Testis (tissue), 3 donors: Measurements from ENCODE around the gene GPR108. TPM values are rescaled to one million over a fixed set of nuclear protein-coding genes. Genes with fewer than 3 reads are reported as not detected.

Source experiments
- DNase-seq: peaks from one replicate; pipeline ENCODE4 v3.0.0-alpha.2; 2019
- H3K27ac ChIP-seq, 2 donors: fragments of 200-600 bp; sonication (generic); one replicate each; pipeline ENCODE4 v1.5.1; 2019
- H3K27me3 ChIP-seq: fragments of 200-600 bp; sonication (generic); one replicate; pipeline ENCODE4 v1.5.1; 2019
- H3K36me3 ChIP-seq: fragments of 200-600 bp; sonication (generic); one replicate; pipeline ENCODE4 v1.5.1; 2017; ENCODE audit warnings: low read depth; ENCODE audit errors: missing control alignments
- H3K4me1 ChIP-seq: fragments of 200-600 bp; sonication (generic); one replicate; pipeline ENCODE4 v1.5.1; 2019
- H3K4me3 ChIP-seq, 2 donors: fragments of 200-600 bp; sonication (generic); one replicate each; pipeline ENCODE4 v1.5.1; 2017 to 2019
- H3K9me3 ChIP-seq: fragments of 200-600 bp; sonication (generic); one replicate; pipeline ENCODE4 v1.5.1; 2017
- CTCF ChIP-seq, 3 experiments: fragments of 450-650 bp in 2 of 3; fragments of 200-600 bp in 1 of 3; sonication (generic) in 1 of 3; IDR thresholded peaks; one replicate each; pipeline ENCODE4 v1.5.1; 2016 to 2019; ENCODE audit warnings: antibody characterized with exemption in 3 of 3, mild to moderate bottlenecking in 2 of 3, moderate library complexity in 1 of 3
- POLR2A ChIP-seq: fragments of 450-650 bp; IDR thresholded peaks from one replicate; pipeline ENCODE4 v1.6.1; 2017; ENCODE audit warnings: antibody characterized with exemption, mild to moderate bottlenecking, moderate library complexity
- WGBS, 2 donors: methylation state at CpG; one replicate each; pipeline ENCODE4 v1.1.5; 2018; 5-methylcytosine and 5-hydroxymethylcytosine counted together
- intact Hi-C: fragments of 100-400 bp; cut with DNase I; formaldehyde crosslinking; loops from one replicate; pipeline ENCODE4 v1.15.1; 2023; ENCODE audit warnings: low total_unique reads
- polyA plus RNA-seq: library from polyadenylated mRNA; stranded (reverse); fragments of 350-450 nt; fragmentation: Illumina TruSeq; extraction: RNeasy Lipid Tissue Mini Kit (QIAGEN cat#74804); gene quantifications from one replicate; pipeline ENCODE4 v1.2.3, GENCODE V29; 2014; ENCODE audit warnings: low read depth, low replicate concordance; ENCODE audit not compliant: insufficient read depth
- total RNA-seq, 2 donors: library from RNA; depleted of rRNA; stranded (reverse); fragments of >200 nt; gene quantifications; one replicate each; pipeline ENCODE4 v1.2.3, GENCODE V29; 2016

Gene GPR108
- total and polyA plus RNA-seq, 3 donors from 2014 or later, result 61.8 to 105 (median 87.1) TPM

- no peak for TF ChIP-seq POLR2A
- TF ChIP-seq CTCF (IDR thresholded peaks at IDR 0.05), result no peak
- intact Hi-C loops, result no loop called here
- Histone ChIP-seq H3K9me3 (no peaks in the 10 kb centered on the region), H3K4me3 (no peak overlapping the region), H3K27me3 (no peaks in the 10 kb centered on the region), H3K36me3 (no peaks in the 10 kb centered on the region), H3K27ac (peak overlapping the region; percentile 77 to 87), H3K4me1 (peaks cover 24% of the 10 kb centered on the region)
- WGBS, 2 donors, result 80 to 83% methylated on average over 15 of the region's 15 CpGs
- DNase-seq, result no peak
Measured at GRCh38 chr19:6743714-6744380, 6.5 kb upstream of the GPR108 start.

- TF ChIP-seq POLR2A, result no peak
- no peak for TF ChIP-seq CTCF (IDR thresholded peaks at IDR 0.05)
- Histone ChIP-seq H3K27ac (peak overlapping the region in 1 of 2 donors; percentile 87), H3K9me3 (no peaks in the 10 kb centered on the region), H3K4me3 (no peak overlapping the region), H3K36me3 (no peaks in the 10 kb centered on the region), H3K4me1 (peaks cover 32% of the 10 kb centered on the region), H3K27me3 (no peaks in the 10 kb centered on the region)
- DNase-seq, result no peak
- intact Hi-C loops, result no loop called here
- WGBS, 2 donors, result 63 to 66% methylated on average over 7 of the region's 7 CpGs
Measured at GRCh38 chr19:6743066-6743465, 5.7 kb upstream of the GPR108 start.

GRCh38 chr19:6740589-6741343, 3.4 kb upstream of the GPR108 start:
- Histone ChIP-seq H3K4me3 (peak overlapping the region; percentile 75 to 88), H3K27ac (peak overlapping the region; percentile 77 to 94), H3K36me3 (no peaks in the 10 kb centered on the region), H3K9me3 (no peaks in the 10 kb centered on the region), H3K27me3 (no peaks in the 10 kb centered on the region), H3K4me1 (peaks cover 44% of the 10 kb centered on the region)
- 1% methylated on average over 25 to 46 of the region's 46 CpGs for WGBS, 2 donors
- TF ChIP-seq CTCF (IDR thresholded peaks at IDR 0.05) (no peak), POLR2A (no peak)
- intact Hi-C loops, result no loop called here
- DNase-seq, result peak; percentile 43

- WGBS, 2 donors, result 0 to 1% methylated on average over 4 to 30 of the region's 34 CpGs
- intact Hi-C loops, result no loop called here
- no peaks in the 10 kb centered on the region for H3K27me3 ChIP-seq
- peak overlapping the region; percentile 75 to 88 for H3K4me3 ChIP-seq
- no peaks in the 10 kb centered on the region for H3K9me3 ChIP-seq
- H3K4me1 ChIP-seq, result peaks cover 41% of the 10 kb centered on the region
- DNase-seq, result no peak
- peak overlapping the region; percentile 77 to 94 for H3K27ac ChIP-seq
- no peaks in the 10 kb centered on the region for H3K36me3 ChIP-seq
- TF ChIP-seq CTCF (IDR thresholded peaks at IDR 0.05) (no peak), POLR2A (no peak)
Measured at GRCh38 chr19:6739883-6740588, 2.7 kb upstream of the GPR108 start.
